Measurements from ENCODE around the gene AKR1D1. TPM values are rescaled to one million over a fixed set of nuclear protein-coding genes. Genes with fewer than 3 reads are reported as not detected.

The AKR1D1 gene
- total RNA-seq, 4 donors from 2014 or later: not detected

DNA sequence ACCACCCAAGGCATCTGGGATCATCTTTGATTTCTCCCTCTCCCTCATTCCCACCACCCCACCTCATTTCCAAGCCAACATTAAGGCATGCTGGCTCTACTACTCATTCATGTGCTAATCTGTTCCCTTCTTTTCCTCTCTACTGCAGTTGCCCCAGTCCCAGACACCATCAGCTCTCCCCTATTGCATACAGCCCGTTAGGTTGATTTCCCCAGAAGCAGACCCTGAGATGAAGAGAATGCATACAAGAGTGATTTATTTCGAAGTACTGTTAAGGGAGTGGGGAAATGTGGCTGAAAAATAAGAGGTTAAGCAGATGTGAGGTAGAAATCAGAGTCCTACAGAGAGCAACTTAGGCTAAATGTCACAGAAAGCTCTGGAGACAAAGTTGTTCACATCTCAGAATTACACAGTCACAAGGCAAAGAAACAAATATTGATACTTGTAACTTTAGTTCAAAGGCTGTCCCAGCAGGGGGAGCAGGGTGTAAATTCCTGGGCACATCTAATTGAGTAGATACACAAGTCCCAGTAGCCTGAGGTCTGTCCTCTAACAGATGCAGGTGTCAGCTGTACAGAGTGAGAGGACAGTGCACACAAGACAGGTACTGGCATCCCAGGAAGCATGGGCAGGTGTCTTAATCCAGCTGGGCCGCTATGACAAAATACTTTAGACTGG, 20.9 kb downstream of the AKR1D1 start:
- no peaks in the 10 kb centered on the region for H3K27me3 ChIP-seq
- no peak overlapping the region for H3K4me3 ChIP-seq
- H3K27ac ChIP-seq (replicated peaks in 1 of 4): no peak overlapping the region
- no peak for DNase-seq (ENCODE audit: extremely low spot score)
- H3K4me1 ChIP-seq: no peaks in the 10 kb centered on the region
- intact Hi-C loops (cut with DNase I): no loop called here
- WGBS: 82% methylated on average over 3 of the region's 3 CpGs
- no peaks in the 10 kb centered on the region for H3K9me3 ChIP-seq
- TF ChIP-seq, protein P1, sequence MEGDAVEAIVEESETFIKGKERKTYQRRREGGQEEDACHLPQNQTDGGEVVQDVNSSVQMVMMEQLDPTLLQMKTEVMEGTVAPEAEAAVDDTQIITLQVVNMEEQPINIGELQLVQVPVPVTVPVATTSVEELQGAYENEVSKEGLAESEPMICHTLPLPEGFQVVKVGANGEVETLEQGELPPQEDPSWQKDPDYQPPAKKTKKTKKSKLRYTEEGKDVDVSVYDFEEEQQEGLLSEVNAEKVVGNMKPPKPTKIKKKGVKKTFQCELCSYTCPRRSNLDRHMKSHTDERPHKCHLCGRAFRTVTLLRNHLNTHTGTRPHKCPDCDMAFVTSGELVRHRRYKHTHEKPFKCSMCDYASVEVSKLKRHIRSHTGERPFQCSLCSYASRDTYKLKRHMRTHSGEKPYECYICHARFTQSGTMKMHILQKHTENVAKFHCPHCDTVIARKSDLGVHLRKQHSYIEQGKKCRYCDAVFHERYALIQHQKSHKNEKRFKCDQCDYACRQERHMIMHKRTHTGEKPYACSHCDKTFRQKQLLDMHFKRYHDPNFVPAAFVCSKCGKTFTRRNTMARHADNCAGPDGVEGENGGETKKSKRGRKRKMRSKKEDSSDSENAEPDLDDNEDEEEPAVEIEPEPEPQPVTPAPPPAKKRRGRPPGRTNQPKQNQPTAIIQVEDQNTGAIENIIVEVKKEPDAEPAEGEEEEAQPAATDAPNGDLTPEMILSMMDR (IDR thresholded peaks at IDR 0.05): peak in 1 of 3 experiments; percentile 2
- TF ChIP-seq POLR2A (IDR thresholded peaks at IDR 0.05; ENCODE audit: low read depth): no peak
- no peaks in the 10 kb centered on the region for H3K36me3 ChIP-seq

DNA sequence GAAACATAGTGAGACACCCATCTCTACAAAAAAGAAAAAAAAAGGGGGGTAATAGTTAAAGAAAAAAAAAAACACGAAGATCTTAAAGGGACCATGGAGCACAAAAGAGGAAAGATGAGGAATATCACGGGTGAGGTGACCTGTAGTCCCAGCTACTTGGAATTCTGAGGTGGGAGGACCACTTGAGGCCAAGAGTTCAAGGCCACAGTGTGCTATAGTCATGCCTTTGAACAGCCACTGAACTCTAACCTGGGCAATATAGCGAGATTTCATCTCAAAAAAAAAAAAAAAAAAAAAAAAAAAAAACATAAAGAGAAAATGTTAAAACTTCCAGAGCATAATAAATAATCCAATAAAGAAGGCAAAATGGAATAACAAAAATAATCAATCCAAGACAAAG, 23.6 kb downstream of the AKR1D1 start:
- DNase-seq (ENCODE audit: extremely low spot score): no peak
- Histone ChIP-seq H3K27me3 (no peaks in the 10 kb centered on the region), H3K4me3 (no peak overlapping the region), H3K27ac (replicated peaks in 1 of 4) (no peak overlapping the region), H3K36me3 (no peaks in the 10 kb centered on the region), H3K9me3 (no peaks in the 10 kb centered on the region), H3K4me1 (no peaks in the 10 kb centered on the region)
- TF ChIP-seq POLR2AphosphoS5 (IDR thresholded peaks at IDR 0.05) (no peak), EP300 (IDR thresholded peaks at IDR 0.05) (no peak), POLR2A (IDR thresholded peaks at IDR 0.05; ENCODE audit: low read depth) (no peak)
- TF ChIP-seq, protein P1 (IDR thresholded peaks at IDR 0.05): no peak
- WGBS: 72% methylated on average over 3 of the region's 3 CpGs
- intact Hi-C loops (cut with DNase I): no loop called here

DNA sequence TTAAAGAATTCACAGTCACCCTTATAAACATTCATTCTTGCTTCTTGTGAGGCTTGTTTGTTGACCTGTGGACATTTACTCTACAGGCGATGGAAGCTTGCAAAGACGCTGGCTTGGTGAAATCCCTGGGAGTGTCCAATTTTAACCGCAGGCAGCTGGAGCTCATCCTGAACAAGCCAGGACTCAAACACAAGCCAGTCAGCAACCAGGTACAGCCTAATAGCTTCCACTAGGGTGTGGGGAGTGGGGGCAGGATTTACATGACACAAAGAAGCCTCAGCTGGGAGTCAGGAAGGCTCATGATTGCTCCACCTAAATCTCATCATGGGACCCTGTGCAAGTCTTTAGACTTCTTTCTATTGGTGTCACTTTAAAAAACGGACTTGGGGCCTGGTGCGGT, 29.0 kb downstream of the AKR1D1 start:
- Histone ChIP-seq H3K36me3 (no peaks in the 10 kb centered on the region), H3K4me3 (no peak overlapping the region), H3K4me1 (no peaks in the 10 kb centered on the region), H3K9me3 (no peaks in the 10 kb centered on the region), H3K27ac (replicated peaks in 1 of 4) (no peak overlapping the region), H3K27me3 (no peaks in the 10 kb centered on the region)
- intact Hi-C loops (cut with DNase I): no loop called here
- WGBS: 89% methylated on average over 3 of the region's 5 CpGs
- no peak for DNase-seq (ENCODE audit: extremely low spot score)
- TF ChIP-seq POLR2A (IDR thresholded peaks at IDR 0.05; ENCODE audit: low read depth): no peak
- no peak for TF ChIP-seq POLR2AphosphoS5 (IDR thresholded peaks at IDR 0.05)
- TF ChIP-seq, protein P1 (IDR thresholded peaks at IDR 0.05): no peak
- TF ChIP-seq EP300 (IDR thresholded peaks at IDR 0.05): no peak

DNA sequence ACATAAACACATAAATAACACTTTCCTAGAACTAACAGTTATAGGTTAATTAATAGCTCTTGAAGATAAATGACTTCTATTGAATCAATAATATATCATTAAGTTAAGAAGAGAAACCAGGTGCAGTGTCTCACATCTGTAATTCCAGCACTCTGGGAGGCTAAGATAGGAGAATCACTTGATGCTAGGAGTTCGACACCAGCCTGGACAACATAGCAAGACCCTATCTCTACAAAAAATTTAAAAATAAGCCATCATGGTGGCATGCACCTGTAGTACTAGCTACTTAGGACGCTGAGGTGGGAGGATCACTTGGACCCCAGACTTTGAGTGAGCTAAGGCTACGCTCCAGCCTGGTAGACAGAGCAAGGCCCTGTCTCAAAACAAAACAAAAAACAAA, 38.8 kb downstream of the AKR1D1 start:
- no peak for DNase-seq (ENCODE audit: extremely low spot score)
- Histone ChIP-seq H3K4me3 (no peak overlapping the region), H3K27ac (replicated peaks in 1 of 4) (no peak overlapping the region), H3K27me3 (no peaks in the 10 kb centered on the region), H3K4me1 (no peaks in the 10 kb centered on the region), H3K36me3 (no peaks in the 10 kb centered on the region), H3K9me3 (no peaks in the 10 kb centered on the region)
- no peak for TF ChIP-seq POLR2A (IDR thresholded peaks at IDR 0.05; ENCODE audit: low read depth)
- TF ChIP-seq EP300 (IDR thresholded peaks at IDR 0.05): no peak
- TF ChIP-seq POLR2AphosphoS5 (IDR thresholded peaks at IDR 0.05): no peak
- TF ChIP-seq, protein P1 (IDR thresholded peaks at IDR 0.05): no peak
- 79% methylated on average over 3 of the region's 3 CpGs for WGBS
- intact Hi-C loops (cut with DNase I): no loop called here

DNA sequence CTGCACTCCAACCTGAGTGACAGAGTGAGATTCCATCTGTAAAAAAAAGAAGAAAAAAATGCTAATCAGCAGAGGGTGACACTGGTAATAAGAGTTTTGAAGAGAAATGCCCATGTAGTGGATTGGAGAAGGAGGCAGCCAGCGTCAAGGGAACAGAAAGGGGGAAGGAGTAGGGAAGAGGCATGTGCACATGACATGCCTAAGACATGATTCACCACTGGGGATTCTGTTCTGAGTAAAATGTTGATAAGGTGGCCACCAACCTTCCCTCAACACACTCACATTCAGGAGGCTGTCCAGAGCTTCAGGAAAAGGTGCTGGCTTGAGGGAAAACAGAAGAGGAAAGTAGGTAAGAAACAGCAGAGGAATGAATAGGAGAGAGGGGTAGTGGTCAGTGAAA, 39.9 kb downstream of the AKR1D1 start:
- no peak for DNase-seq (ENCODE audit: extremely low spot score)
- no peaks in the 10 kb centered on the region for H3K9me3 ChIP-seq
- no peak for TF ChIP-seq POLR2A (IDR thresholded peaks at IDR 0.05; ENCODE audit: low read depth)
- no peak for TF ChIP-seq EP300 (IDR thresholded peaks at IDR 0.05)
- no peak for TF ChIP-seq POLR2AphosphoS5 (IDR thresholded peaks at IDR 0.05)
- TF ChIP-seq, protein P1 (IDR thresholded peaks at IDR 0.05): no peak
- no peaks in the 10 kb centered on the region for H3K36me3 ChIP-seq
- no peaks in the 10 kb centered on the region for H3K27me3 ChIP-seq
- intact Hi-C loops (cut with DNase I): no loop called here
- H3K4me3 ChIP-seq: no peak overlapping the region
- 45% methylated on average over 1 of the region's 1 CpG for WGBS
- H3K27ac ChIP-seq (replicated peaks in 1 of 4): no peak overlapping the region
- no peaks in the 10 kb centered on the region for H3K4me1 ChIP-seq

Data from esophagus muscularis mucosa (tissue), 4 donors.